DMS53 (cell line): ENCODE measurements around the gene FRMD4A.
A peak's percentile ranks its signal among the peaks of the same experiment; 100 is the strongest.

Experiments
- DNase-seq: peaks from one replicate; lab custom pipeline; 2025; lab: John Stamatoyannopoulos, UW

Gene FRMD4A

DNA sequence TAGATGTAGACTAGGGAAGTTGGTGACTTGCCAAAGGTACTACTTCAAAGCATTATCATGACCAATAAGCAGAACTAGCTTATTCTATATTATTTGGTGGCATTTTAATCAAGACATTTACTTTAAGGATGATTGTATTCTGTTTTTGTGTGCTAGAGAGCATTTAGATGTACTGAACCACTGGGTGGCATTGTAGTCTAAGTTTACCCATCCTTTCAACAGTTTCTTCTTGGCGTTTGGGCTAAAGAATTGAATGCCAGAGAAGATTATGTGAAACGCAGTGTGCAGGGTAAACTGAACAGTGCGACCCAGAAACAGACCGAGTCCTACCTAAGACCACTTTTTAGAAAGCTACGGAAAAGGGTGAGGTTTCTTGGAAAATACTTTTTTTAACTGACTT lies 717.2 kb downstream of the FRMD4A start:
- peak; percentile 24 for DNase-seq

- peak; percentile 6 for DNase-seq
These were observed 717.9 kb downstream of the FRMD4A start for GRCh38 chr10:13612654-13613373.

GRCh38 chr10:13608246-13608853 lies 722.4 kb downstream of the FRMD4A start:
- DNase-seq = no peak

DNA sequence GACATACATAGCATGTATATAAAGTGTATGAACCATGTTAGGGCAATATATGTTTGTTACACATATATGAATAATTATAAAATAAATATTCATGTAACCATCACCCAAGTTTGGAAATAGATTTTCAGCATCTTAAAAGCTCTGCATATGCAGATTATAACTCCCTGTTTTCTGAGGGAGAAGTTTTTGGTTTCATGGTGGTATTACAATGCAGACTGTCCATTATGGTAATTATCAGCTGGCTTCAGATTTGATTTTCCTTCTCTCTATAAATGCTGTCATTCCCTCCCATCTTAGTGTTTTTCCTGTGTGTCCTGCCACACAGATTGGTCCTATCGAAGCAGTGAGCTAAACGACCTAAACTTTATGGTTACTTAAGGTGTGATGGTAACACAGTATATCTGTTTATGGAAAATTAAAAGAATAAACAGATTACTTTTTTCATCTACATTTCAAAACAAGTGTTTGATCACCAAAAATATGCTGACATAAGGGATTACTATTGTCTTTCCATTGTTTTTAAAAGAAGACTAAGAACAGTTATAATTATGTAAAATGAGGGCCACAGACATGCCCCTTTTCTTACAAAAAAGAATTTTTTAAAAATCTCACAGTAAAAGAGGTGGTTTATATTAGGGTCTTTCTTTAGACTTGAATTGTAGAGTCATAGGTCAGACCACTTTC lies 726.2 kb downstream of the FRMD4A start:
- DNase-seq = no peak

DNA sequence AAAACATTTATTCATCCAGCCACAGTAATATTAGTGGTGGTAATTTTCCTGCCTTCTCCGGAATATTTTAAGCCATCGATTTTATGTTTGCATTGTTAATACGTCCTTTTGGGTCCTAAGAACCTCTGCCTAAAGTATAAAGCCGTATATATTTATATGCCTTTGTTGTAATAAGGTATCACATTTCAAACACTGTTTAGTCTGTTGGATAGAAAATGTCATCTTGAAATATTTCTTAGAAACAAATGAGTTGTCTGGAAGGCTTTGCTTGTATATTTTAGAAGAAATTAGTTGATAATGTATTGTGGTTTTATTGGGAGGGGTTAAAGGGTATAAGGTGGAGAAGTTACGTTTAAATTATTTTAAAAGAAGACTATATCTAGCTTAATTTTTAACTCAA lies 732.8 kb downstream of the FRMD4A start:
- DNase-seq = no peak

GRCh38 chr10:13594641-13595040 lies 736.1 kb downstream of the FRMD4A start:
- no peak for DNase-seq
